B cell (primary cell): ENCODE results near the gene CCDC78.

Source experiments
- CTCF ChIP-seq: fragments of 200-600 bp; IDR thresholded peaks from one replicate; pipeline ENCODE4 v1.8.0; 2022; ENCODE audit warnings: antibody characterized with exemption, mild to moderate bottlenecking
- EZH2 ChIP-seq: IDR thresholded peaks from 2 replicates; pipeline ENCODE4 v1.6.1; 2012; ENCODE audit warnings: borderline replicate concordance, low read depth, mild to moderate bottlenecking, moderate library complexity, low read length; ENCODE audit not compliant: insufficient read depth, poor library complexity, severe bottlenecking

- TF ChIP-seq CTCF (no peak), EZH2 (no peak)
These were observed 46.7 kb upstream of the CCDC78 start for GRCh38 chr16:772959-773358.
